ENCODE data around the gene SERPINA5. TPM values are rescaled to one million over a fixed set of nuclear protein-coding genes. Genes with fewer than 3 reads are reported as not detected.

Gene SERPINA5, protein sequence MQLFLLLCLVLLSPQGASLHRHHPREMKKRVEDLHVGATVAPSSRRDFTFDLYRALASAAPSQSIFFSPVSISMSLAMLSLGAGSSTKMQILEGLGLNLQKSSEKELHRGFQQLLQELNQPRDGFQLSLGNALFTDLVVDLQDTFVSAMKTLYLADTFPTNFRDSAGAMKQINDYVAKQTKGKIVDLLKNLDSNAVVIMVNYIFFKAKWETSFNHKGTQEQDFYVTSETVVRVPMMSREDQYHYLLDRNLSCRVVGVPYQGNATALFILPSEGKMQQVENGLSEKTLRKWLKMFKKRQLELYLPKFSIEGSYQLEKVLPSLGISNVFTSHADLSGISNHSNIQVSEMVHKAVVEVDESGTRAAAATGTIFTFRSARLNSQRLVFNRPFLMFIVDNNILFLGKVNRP
- 100 to 1,000 TPM in 4 of 6 experiments, 10 to 100 TPM in 2; 24.7 to 317 (median 167) TPM for total RNA-seq
- long read RNA-seq, transcript SERPINA5-201 (6 exons, 2,337 nt) = major isoform, 55 of 107 reads
- long read RNA-seq, transcript SERPINA5-208 (5 exons, 2,211 nt) = minor isoform, 30 of 107 reads
- long read RNA-seq, partial matches to known transcripts = 11 of 107 reads
- long read RNA-seq, other reads (novel, unspliced or antisense) = 10 of 107 reads

DNA sequence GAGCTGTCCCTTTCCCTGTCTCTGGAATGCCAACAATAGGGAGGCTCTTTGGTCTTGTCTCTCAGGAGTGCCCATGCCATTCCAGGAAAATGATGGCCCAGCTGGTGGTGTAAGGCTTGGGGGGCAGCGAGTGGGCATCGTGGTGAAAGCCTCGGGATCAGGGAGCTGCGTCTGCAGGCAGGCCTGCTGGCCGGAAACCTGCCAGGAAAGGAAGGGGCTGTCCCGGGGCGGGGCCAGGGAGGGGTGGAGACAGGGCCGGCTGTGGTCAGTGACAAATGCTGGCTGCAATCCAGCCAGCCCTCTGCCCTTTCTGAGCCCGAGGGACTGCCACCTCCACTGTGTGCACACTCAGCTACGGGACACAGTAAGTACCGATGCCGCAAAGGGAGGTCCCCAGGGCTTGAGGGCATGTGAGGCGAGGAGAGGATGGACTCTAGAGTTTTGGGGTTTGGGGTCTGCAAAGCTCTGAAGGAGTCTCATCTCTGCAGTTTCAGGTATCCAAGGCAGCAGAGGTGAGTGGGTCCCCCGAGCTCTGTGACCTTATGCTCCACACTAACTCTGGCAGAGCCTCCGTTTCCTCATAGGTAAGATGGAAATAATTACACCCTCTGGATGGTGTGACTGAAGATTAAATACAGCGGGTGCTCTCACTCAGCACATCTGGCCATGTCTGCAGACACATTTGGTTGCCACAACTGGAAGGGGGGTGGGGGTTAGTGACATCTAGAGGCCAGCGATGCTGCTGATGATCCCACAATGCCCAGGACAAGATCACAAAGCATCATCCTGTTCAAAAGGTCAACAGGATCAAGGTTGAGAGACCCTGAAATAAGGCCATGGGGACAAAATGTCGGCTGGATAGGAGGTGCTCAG is at the start of gene SERPINA5:
Gene SERPINA5 (plus strand): TSS at position 300 of the 873 bp plus-strand sequence. CDS start 5,937 bp downstream, outside the sequence.
- ATAC-seq (peak; percentile 83 to 89 (median 84)), DNase-seq (peak; percentile 93 to 97 (median 96))
- Histone ChIP-seq H3K4me1 (peaks cover 0 to 47% (median 10%) of the 10 kb centered on the region in 4 donors), H3K4me3 (peak within 1 kb of the TSS; percentile 31 to 71 (median 60)), H3K9me3 (no peaks in the 10 kb centered on the region), H3K27ac (peak within 1 kb of the TSS in 2 of 3 donors; percentile 33 to 58), H3K36me3 (no peaks in the 10 kb centered on the region), H3K27me3 (no peaks in the 10 kb centered on the region)
- 20% methylated on average over 10 of the region's 18 CpGs for WGBS (ENCODE audit: insufficient coverage, low coverage, low lambda C conversion rate, missing lambda C conversion rate)
- intact Hi-C loops (cut with DNase I) = no loop called here
- TF ChIP-seq POLR2A (IDR thresholded peaks at IDR 0.05) = peak; percentile 50
- TF ChIP-seq, protein P1, sequence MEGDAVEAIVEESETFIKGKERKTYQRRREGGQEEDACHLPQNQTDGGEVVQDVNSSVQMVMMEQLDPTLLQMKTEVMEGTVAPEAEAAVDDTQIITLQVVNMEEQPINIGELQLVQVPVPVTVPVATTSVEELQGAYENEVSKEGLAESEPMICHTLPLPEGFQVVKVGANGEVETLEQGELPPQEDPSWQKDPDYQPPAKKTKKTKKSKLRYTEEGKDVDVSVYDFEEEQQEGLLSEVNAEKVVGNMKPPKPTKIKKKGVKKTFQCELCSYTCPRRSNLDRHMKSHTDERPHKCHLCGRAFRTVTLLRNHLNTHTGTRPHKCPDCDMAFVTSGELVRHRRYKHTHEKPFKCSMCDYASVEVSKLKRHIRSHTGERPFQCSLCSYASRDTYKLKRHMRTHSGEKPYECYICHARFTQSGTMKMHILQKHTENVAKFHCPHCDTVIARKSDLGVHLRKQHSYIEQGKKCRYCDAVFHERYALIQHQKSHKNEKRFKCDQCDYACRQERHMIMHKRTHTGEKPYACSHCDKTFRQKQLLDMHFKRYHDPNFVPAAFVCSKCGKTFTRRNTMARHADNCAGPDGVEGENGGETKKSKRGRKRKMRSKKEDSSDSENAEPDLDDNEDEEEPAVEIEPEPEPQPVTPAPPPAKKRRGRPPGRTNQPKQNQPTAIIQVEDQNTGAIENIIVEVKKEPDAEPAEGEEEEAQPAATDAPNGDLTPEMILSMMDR (IDR thresholded peaks at IDR 0.05) = peak in 1 of 4 donors; percentile 11

GRCh38 chr14:94532447-94532846 is 48.8 kb upstream of the SERPINA5 start:
- intact Hi-C loops (cut with DNase I) = no loop called here
- Histone ChIP-seq H3K9me3 (no peaks in the 10 kb centered on the region), H3K4me3 (no peak overlapping the region), H3K4me1 (peaks cover 0 to 3% (median 0%) of the 10 kb centered on the region in 4 donors), H3K27ac (no peak overlapping the region), H3K27me3 (no peaks in the 10 kb centered on the region), H3K36me3 (no peaks in the 10 kb centered on the region)
- DNase-seq = no peak
- no peak for TF ChIP-seq POLR2A (IDR thresholded peaks at IDR 0.05)
- TF ChIP-seq, protein P1 (IDR thresholded peaks at IDR 0.05) = no peak
- 62% methylated on average over 2 of the region's 2 CpGs for WGBS (ENCODE audit: insufficient coverage, low coverage, low lambda C conversion rate, missing lambda C conversion rate)
- no peak for ATAC-seq

DNA sequence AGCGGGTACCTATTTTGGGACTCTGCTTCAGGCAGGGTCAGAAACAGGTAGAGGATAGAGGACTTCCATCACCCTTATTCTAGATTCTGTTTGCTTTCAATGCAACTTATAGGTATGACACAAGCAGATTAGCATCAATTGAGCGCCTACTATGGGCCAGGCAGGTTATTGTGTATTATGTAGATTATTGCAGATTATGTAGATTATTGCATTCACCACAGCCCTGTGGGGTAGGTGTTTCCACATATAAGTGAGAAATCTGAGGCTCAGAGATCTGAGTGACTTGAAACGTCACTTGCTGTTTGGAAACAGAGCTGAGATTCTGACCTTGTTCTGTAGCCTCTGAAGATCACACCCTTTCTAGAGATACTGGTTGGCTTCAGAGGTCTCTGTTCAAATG is 45.7 kb upstream of the SERPINA5 start:
- 94% methylated on average over 2 of the region's 3 CpGs for WGBS (ENCODE audit: insufficient coverage, low coverage, low lambda C conversion rate, missing lambda C conversion rate)

GRCh38 chr14:94536836-94537235 is 44.4 kb upstream of the SERPINA5 start:
- ATAC-seq = peak; percentile 88 to 94 (median 92)
- intact Hi-C loops (cut with DNase I) = no loop called here

More for the DNA sequence above, 45.7 kb upstream of the SERPINA5 start:
- TF ChIP-seq POLR2A (IDR thresholded peaks at IDR 0.05) = no peak
- TF ChIP-seq, protein P1 (IDR thresholded peaks at IDR 0.05) = no peak
- DNase-seq (no peak), ATAC-seq (no peak)
- intact Hi-C loops (cut with DNase I) = no loop called here
- no peaks in the 10 kb centered on the region for H3K9me3 ChIP-seq
- no peak overlapping the region for H3K27ac ChIP-seq
- H3K36me3 ChIP-seq = no peaks in the 10 kb centered on the region
- H3K4me1 ChIP-seq = peaks cover 0 to 10% (median 0%) of the 10 kb centered on the region in 4 donors
- H3K27me3 ChIP-seq = no peaks in the 10 kb centered on the region
- no peak overlapping the region for H3K4me3 ChIP-seq

More at GRCh38 chr14:94536836-94537235, 44.4 kb upstream of the SERPINA5 start:
- TF ChIP-seq, protein P1 (IDR thresholded peaks at IDR 0.05) = peak; percentile 43 to 70 (median 51)
- no peak for TF ChIP-seq POLR2A (IDR thresholded peaks at IDR 0.05)
- Histone ChIP-seq H3K27ac (no peak overlapping the region), H3K4me1 (peaks cover 0 to 10% (median 0%) of the 10 kb centered on the region in 4 donors), H3K27me3 (no peaks in the 10 kb centered on the region), H3K36me3 (no peaks in the 10 kb centered on the region), H3K4me3 (no peak overlapping the region), H3K9me3 (no peaks in the 10 kb centered on the region)
- no peak for DNase-seq
- WGBS (ENCODE audit: insufficient coverage, low coverage, low lambda C conversion rate, missing lambda C conversion rate) = 29% methylated on average over 1 of the region's 2 CpGs

Data from right lobe of liver (tissue), 6 donors.